ENCODE results near the gene PCK1. TPM values are rescaled to one million over a fixed set of nuclear protein-coding genes. Genes with fewer than 3 reads are reported as not detected.

PCK1 gene
- total RNA-seq, 4 donors from 2014 or later, result 0.10 to 3.2 (median 1.7) TPM

DNA sequence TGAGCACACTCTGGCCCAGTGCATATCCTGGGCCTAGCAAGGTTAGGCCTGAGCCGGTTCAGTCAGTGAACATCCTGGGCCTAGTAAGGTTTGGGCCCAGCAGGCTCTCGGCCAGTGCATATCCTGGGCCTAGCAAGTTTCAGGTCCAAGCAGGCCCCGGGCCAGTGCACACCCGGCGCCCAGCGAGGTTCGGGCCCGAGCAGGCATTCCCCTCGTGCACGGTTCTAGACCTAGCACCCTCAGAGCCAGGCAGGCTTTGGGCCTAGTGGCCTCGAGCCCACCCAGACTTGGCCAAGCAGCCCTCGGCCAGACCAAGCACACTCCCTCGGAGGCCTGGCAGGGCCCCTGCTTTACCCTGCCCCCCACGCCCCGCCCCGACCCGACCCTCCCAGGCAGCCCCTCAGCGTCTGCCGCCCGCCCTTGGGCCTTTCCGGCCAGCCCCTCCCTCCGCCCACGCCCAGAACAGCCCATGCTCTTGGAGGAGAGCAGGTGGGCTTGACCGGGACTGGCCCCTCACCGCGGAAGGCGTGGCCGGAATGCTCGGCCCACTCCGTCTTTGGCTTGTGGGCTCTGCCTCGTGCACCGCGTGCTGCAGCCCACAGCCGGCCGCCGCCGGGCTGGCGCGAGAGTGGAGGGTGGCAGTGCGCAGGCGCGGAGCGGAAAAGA lies 36.3 kb upstream of the PCK1 start, which contains the start of gene CTCFL:
CTCFL (minus strand) TSS at position 630 of the 666 bp plus-strand sequence. CDS start 935 bp downstream, outside the sequence.
- no peaks in the 10 kb centered on the region for H3K36me3 ChIP-seq
- no peaks in the 10 kb centered on the region for H3K27me3 ChIP-seq
- intact Hi-C loops (cut with DNase I; ENCODE audit: low total_unique reads), result no loop called here
- DNase-seq (no peak), ATAC-seq (no peak)
- TF ChIP-seq POLR2A (IDR thresholded peaks at IDR 0.05), result no peak
- TF ChIP-seq, protein P1, sequence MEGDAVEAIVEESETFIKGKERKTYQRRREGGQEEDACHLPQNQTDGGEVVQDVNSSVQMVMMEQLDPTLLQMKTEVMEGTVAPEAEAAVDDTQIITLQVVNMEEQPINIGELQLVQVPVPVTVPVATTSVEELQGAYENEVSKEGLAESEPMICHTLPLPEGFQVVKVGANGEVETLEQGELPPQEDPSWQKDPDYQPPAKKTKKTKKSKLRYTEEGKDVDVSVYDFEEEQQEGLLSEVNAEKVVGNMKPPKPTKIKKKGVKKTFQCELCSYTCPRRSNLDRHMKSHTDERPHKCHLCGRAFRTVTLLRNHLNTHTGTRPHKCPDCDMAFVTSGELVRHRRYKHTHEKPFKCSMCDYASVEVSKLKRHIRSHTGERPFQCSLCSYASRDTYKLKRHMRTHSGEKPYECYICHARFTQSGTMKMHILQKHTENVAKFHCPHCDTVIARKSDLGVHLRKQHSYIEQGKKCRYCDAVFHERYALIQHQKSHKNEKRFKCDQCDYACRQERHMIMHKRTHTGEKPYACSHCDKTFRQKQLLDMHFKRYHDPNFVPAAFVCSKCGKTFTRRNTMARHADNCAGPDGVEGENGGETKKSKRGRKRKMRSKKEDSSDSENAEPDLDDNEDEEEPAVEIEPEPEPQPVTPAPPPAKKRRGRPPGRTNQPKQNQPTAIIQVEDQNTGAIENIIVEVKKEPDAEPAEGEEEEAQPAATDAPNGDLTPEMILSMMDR (IDR thresholded peaks at IDR 0.05 in 4 of 5, conservative IDR thresholded peaks at IDR 0.05 in 1 of 5), result no peak
- no peak within 1 kb of the TSS for H3K27ac ChIP-seq
- H3K4me3 ChIP-seq, result no peak within 1 kb of the TSS
- in situ Hi-C loops (cut with MboI; ENCODE audit: low sequenced_read_pairs in 4 of 4), result no loop called here
- H3K4me1 ChIP-seq, result no peaks in the 10 kb centered on the region
- H3K9me3 ChIP-seq, result no peaks in the 10 kb centered on the region

DNA sequence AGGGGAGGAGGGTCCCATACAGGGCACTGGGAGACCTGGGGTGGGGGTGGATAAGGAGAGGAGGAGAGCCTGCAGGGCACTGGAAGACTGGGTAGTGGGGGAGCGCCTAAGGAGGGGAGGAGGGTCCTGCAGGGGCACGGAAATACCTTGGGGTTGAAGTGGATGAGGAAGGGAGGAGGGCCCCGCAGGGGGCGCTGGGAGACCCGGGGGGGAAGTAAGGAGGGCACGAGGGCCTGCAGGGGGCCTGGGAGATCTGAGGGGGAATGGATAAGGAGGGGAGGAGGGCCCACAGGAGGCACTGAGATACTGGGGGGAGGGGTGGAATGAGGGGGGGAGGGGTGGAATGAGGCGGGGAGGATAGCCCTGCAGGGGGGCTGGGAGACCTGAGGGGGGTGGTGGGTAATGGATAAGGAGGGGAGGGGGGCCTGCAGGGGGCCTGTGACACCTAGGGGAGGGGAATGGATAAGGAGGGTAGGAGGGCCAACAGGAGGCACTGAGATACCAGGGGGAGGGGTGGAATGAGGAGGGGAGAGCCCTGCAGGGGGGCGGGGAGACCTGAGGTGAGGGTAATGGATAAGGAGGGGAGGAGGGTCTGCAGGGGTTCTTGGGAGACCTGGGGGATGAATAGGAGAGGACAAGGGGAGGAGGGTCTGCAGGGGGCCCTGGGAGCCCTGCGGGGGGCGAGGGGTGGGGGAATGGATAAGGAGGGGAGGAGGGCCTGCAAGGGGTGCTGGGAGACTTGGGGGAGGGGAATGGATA lies 35.4 kb upstream of the PCK1 start:
- TF ChIP-seq POLR2A (IDR thresholded peaks at IDR 0.05), result no peak
- TF ChIP-seq, protein P1 (IDR thresholded peaks at IDR 0.05 in 4 of 5, conservative IDR thresholded peaks at IDR 0.05 in 1 of 5), result no peak
- no peak for DNase-seq
- intact Hi-C loops (cut with DNase I; ENCODE audit: low total_unique reads), result no loop called here
- Histone ChIP-seq H3K4me1 (no peaks in the 10 kb centered on the region), H3K36me3 (no peaks in the 10 kb centered on the region), H3K27me3 (no peaks in the 10 kb centered on the region), H3K27ac (no peak overlapping the region), H3K4me3 (no peak overlapping the region), H3K9me3 (no peaks in the 10 kb centered on the region)
- in situ Hi-C loops (cut with MboI; ENCODE audit: low sequenced_read_pairs in 4 of 4), result no loop called here
- ATAC-seq, result no peak

DNA sequence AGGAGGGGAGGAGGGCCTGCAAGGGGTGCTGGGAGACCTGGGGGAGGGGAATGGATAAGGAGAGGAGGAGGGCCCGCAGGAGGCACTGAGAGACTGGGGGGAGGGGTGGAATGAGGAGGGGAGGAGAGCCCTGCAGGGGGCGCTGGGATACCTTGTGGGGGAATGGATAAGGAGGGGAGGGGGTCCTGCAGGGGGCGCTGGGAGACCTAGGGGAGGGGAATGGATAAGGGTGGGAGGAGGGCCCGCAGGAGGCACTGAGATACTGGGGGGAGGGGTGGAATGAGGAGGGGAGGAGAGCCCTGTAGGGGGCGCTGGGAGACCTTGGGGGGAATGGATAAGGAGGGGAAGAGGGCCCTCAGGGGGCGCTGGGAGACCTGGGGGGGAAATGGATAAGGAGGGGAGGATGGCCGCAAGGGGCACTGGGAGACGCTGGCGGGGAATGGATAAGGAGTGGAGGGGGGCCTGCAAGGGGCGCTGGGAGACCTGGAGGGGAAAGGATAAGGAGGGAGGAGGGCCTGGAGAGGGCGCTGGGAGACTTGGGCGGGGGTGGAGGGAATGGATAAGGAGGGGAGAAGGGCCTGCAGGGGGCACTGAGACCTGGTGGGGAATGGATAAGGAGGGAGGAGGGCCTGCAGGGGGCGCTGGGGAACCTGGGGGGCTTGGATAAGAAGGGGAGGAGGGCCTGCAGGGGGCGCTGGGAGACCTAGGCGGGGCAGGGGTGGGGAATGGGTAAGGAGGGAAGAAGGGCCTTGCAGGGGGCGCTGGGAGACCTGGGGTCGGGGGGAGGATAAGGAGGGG lies 34.6 kb upstream of the PCK1 start:
- Histone ChIP-seq H3K4me1 (no peaks in the 10 kb centered on the region), H3K27ac (no peak overlapping the region), H3K9me3 (no peaks in the 10 kb centered on the region), H3K36me3 (no peaks in the 10 kb centered on the region), H3K4me3 (no peak overlapping the region), H3K27me3 (no peaks in the 10 kb centered on the region)
- ATAC-seq, result no peak
- intact Hi-C loops (cut with DNase I; ENCODE audit: low total_unique reads) (no loop called here), in situ Hi-C loops (cut with MboI; ENCODE audit: low sequenced_read_pairs in 4 of 4) (no loop called here)
- TF ChIP-seq, protein P1 (IDR thresholded peaks at IDR 0.05 in 4 of 5, conservative IDR thresholded peaks at IDR 0.05 in 1 of 5), result no peak
- no peak for TF ChIP-seq POLR2A (IDR thresholded peaks at IDR 0.05)
- no peak for DNase-seq

DNA sequence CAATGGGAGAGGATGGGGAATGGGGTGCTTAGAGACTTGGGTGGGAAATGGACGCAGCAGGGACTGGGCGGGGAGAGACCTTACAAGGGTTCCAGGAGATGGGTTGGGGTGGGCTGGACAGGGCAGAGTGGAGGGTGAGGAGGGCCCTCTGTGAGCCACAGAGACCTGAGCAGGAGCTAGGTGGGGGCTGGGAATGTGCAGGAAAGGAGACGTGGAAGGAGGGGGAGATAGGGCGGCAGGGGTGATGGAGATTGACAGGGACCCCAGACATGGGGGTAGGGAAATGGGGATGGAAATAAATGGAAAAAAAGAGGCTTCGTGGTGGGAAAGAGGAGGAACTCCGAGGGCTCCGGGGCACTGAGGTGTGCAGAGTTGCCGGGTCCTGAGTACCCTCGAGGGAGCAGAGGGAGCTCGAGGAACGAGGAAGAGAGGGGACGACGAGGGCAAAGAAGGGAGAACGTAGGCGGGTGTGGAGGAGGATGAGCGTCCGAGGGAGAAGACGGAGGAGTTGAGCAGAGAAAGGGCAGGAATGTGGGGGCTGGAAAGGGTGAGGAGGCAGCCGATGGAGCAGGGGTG lies 33.9 kb upstream of the PCK1 start:
- no peak for ATAC-seq
- in situ Hi-C loops (cut with MboI; ENCODE audit: low sequenced_read_pairs in 4 of 4), result no loop called here
- intact Hi-C loops (cut with DNase I; ENCODE audit: low total_unique reads), result no loop called here
- H3K4me3 ChIP-seq, result no peak overlapping the region
- no peaks in the 10 kb centered on the region for H3K27me3 ChIP-seq
- DNase-seq, result no peak
- H3K27ac ChIP-seq, result no peak overlapping the region
- H3K4me1 ChIP-seq, result no peaks in the 10 kb centered on the region
- no peaks in the 10 kb centered on the region for H3K36me3 ChIP-seq
- H3K9me3 ChIP-seq, result no peaks in the 10 kb centered on the region
- TF ChIP-seq, protein P1 (IDR thresholded peaks at IDR 0.05 in 4 of 5, conservative IDR thresholded peaks at IDR 0.05 in 1 of 5), result no peak
- TF ChIP-seq POLR2A (IDR thresholded peaks at IDR 0.05), result no peak

Data from gastrocnemius medialis (tissue), 4 donors.